ENCODE data around the gene ZMYND11. TPM values are rescaled to one million over a fixed set of nuclear protein-coding genes. Genes with fewer than 3 reads are reported as not detected.
A peak's percentile ranks its signal among the peaks of the same experiment; 100 is the strongest.

The ZMYND11 gene
- total RNA-seq, 2 donors from 2014 or later: 34.2 to 37.7 TPM

- Mint-ChIP-seq H3K4me1 (no peaks in the 10 kb centered on the region), H3K36me3 (ENCODE audit: low read depth) (peaks cover 38% of the 10 kb centered on the region), H3K4me3 (no peak overlapping the region), H3K9me3 (no peaks in the 10 kb centered on the region), H3K27ac (peak overlapping the region; percentile 21), H3K27me3 (ENCODE audit: insufficient read depth) (no peaks in the 10 kb centered on the region)
- 90 to 94% methylated on average over 10 of the region's 10 CpGs for WGBS, 2 experiments (ENCODE audit: insufficient coverage in 1 of 2, insufficient read length in 1 of 2)
- Histone ChIP-seq H3K4me3 (ENCODE audit: low read length) (no peak overlapping the region), H3K9ac (ENCODE audit: extremely low read depth, low read length, poor library complexity, severe bottlenecking) (no peak overlapping the region), H3K9me3 (ENCODE audit: control insufficient read depth, low read length) (no peaks in the 10 kb centered on the region), H3K36me3 (ENCODE audit: control insufficient read depth, insufficient read depth, low read length) (peaks cover 36% of the 10 kb centered on the region), H3K27ac (ENCODE audit: low read depth, low read length) (no peak overlapping the region), H3K27me3 (ENCODE audit: control insufficient read depth, insufficient read depth, low read length, poor library complexity, severe bottlenecking) (no peaks in the 10 kb centered on the region), H3K4me1 (ENCODE audit: control insufficient read depth, insufficient read depth, low read length) (no peaks in the 10 kb centered on the region)
- peak; percentile 70 for TF ChIP-seq CTCF (conservative IDR thresholded peaks at IDR 0.05)
- peak; percentile 67 for DNase-seq
These were observed 144.4 kb downstream of the ZMYND11 start for GRCh38 chr10:279655-280054.

- Mint-ChIP-seq H3K9me3 (no peaks in the 10 kb centered on the region), H3K27me3 (ENCODE audit: insufficient read depth) (no peaks in the 10 kb centered on the region), H3K4me1 (no peaks in the 10 kb centered on the region), H3K4me3 (no peak overlapping the region), H3K27ac (no peak overlapping the region), H3K36me3 (ENCODE audit: low read depth) (peaks cover 49% of the 10 kb centered on the region)
- H3K9ac ChIP-seq (ENCODE audit: extremely low read depth, low read length, poor library complexity, severe bottlenecking): no peak overlapping the region
- H3K36me3 ChIP-seq (ENCODE audit: control insufficient read depth, insufficient read depth, low read length): peaks cover 54% of the 10 kb centered on the region
- H3K4me3 ChIP-seq (ENCODE audit: low read length): no peak overlapping the region
- TF ChIP-seq CTCF (conservative IDR thresholded peaks at IDR 0.05): no peak
- H3K4me1 ChIP-seq (ENCODE audit: control insufficient read depth, insufficient read depth, low read length): no peaks in the 10 kb centered on the region
- no peaks in the 10 kb centered on the region for H3K9me3 ChIP-seq (ENCODE audit: control insufficient read depth, low read length)
- no peaks in the 10 kb centered on the region for H3K27me3 ChIP-seq (ENCODE audit: control insufficient read depth, insufficient read depth, low read length, poor library complexity, severe bottlenecking)
- no peak for DNase-seq
- 82 to 85% methylated on average over 2 to 7 of the region's 7 CpGs for WGBS, 2 experiments (ENCODE audit: insufficient coverage in 1 of 2, insufficient read length in 1 of 2)
- H3K27ac ChIP-seq (ENCODE audit: low read depth, low read length): no peak overlapping the region
These were observed 147.3 kb downstream of the ZMYND11 start for GRCh38 chr10:282294-283139.

- H3K27me3 Mint-ChIP-seq (ENCODE audit: insufficient read depth): no peaks in the 10 kb centered on the region
- H3K9me3 Mint-ChIP-seq: no peaks in the 10 kb centered on the region
- H3K9ac ChIP-seq (ENCODE audit: extremely low read depth, low read length, poor library complexity, severe bottlenecking): no peak overlapping the region
- H3K4me1 ChIP-seq (ENCODE audit: control insufficient read depth, insufficient read depth, low read length): no peaks in the 10 kb centered on the region
- H3K27ac Mint-ChIP-seq: no peak overlapping the region
- H3K4me3 ChIP-seq (ENCODE audit: low read length): no peak overlapping the region
- DNase-seq: no peak
- no peaks in the 10 kb centered on the region for H3K4me1 Mint-ChIP-seq
- peaks cover 57% of the 10 kb centered on the region for H3K36me3 ChIP-seq (ENCODE audit: control insufficient read depth, insufficient read depth, low read length)
- no peaks in the 10 kb centered on the region for H3K9me3 ChIP-seq (ENCODE audit: control insufficient read depth, low read length)
- H3K36me3 Mint-ChIP-seq (ENCODE audit: low read depth): peaks cover 52% of the 10 kb centered on the region
- no peaks in the 10 kb centered on the region for H3K27me3 ChIP-seq (ENCODE audit: control insufficient read depth, insufficient read depth, low read length, poor library complexity, severe bottlenecking)
- no peak for TF ChIP-seq CTCF (conservative IDR thresholded peaks at IDR 0.05)
- H3K4me3 Mint-ChIP-seq: no peak overlapping the region
- WGBS, 2 experiments (ENCODE audit: insufficient coverage in 1 of 2, insufficient read length in 1 of 2): 88 to 90% methylated on average over 7 to 8 of the region's 8 CpGs
- no peak overlapping the region for H3K27ac ChIP-seq (ENCODE audit: low read depth, low read length)
These were observed 147.9 kb downstream of the ZMYND11 start for GRCh38 chr10:283140-283479.
